Nephron (organoid): ENCODE data around the gene ITGB1.
A peak's percentile ranks its signal among the peaks of the same experiment; 100 is the strongest.

Source experiments
- H3K27ac Mint-ChIP-seq, 3 experiments: 2 replicates each; pipeline ENCODE4 v1.8.0; 2020; ENCODE audit warnings: mixed read lengths in 3 of 3, mild to moderate bottlenecking in 2 of 3, moderate library complexity in 1 of 3
- H3K27me3 Mint-ChIP-seq: 2 replicates; pipeline ENCODE4 v1.8.0; 2021; ENCODE audit warnings: low read depth, mild to moderate bottlenecking, moderate library complexity, mixed read lengths
- H3K36me3 Mint-ChIP-seq: 2 replicates; pipeline ENCODE4 v1.8.0; 2020; ENCODE audit warnings: low read depth, mixed read lengths
- H3K4me1 Mint-ChIP-seq: 2 replicates; pipeline ENCODE4 v1.8.0; 2020; ENCODE audit warnings: mixed read lengths
- H3K4me3 Mint-ChIP-seq, 3 experiments: 2 replicates each; pipeline ENCODE4 v1.8.0; 2020; ENCODE audit warnings: mild to moderate bottlenecking in 3 of 3, mixed read lengths in 3 of 3, moderate library complexity in 2 of 3
- H3K9me3 Mint-ChIP-seq: 2 replicates; pipeline ENCODE4 v1.8.0; 2020; ENCODE audit warnings: mixed read lengths
- TF ChIP-seq, protein P1 (sequence below), 3 experiments: fragments of 200-600 bp; sonication (generic); IDR thresholded peaks; one replicate each; pipeline ENCODE4 v1.5.0; 2021; ENCODE audit warnings: antibody characterized with exemption in 3 of 3; ENCODE audit not compliant: unreplicated experiment in 3 of 3

Gene ITGB1

DNA sequence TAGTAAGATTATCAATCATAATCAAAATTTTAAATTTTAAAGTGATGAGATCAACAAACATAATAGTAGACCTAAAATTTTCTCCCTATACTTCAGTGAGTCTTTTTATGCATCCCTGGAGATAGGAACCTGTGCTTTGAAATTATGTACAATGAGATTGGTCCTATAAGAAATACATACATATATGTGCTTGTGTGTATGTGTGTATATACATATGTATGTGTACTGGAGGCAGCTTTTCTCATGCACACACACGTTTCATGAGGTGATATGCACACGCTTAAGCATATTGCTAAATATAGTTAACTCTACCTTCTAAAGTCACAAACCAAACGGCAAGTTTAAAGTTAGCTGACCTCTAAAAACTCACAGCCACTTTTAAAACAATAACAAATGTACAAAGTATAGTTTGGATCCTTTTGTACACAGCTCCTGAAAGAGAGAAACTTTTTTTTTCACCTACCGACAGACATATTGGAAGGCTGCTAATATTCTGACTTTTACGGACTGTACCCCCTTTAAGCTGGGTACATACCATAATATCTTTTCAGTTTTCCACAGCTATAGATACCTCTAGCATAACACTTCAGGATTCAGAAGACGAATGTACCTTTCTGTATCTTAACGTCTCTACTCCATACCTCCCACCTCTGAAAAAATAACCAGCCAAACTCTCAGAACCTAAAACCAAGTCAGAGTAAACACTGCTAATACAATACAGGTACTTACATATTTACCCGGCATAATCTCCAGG, 3.3 kb downstream of the ITGB1 start:
- Mint-ChIP-seq H3K9me3 (no peaks in the 10 kb centered on the region), H3K27ac (peak overlapping the region; percentile 65 to 83 (median 65)), H3K36me3 (no peaks in the 10 kb centered on the region), H3K4me3 (peak overlapping the region; percentile 75 to 86 (median 76)), H3K27me3 (no peaks in the 10 kb centered on the region), H3K4me1 (peaks cover 70% of the 10 kb centered on the region)
- TF ChIP-seq, protein P1, sequence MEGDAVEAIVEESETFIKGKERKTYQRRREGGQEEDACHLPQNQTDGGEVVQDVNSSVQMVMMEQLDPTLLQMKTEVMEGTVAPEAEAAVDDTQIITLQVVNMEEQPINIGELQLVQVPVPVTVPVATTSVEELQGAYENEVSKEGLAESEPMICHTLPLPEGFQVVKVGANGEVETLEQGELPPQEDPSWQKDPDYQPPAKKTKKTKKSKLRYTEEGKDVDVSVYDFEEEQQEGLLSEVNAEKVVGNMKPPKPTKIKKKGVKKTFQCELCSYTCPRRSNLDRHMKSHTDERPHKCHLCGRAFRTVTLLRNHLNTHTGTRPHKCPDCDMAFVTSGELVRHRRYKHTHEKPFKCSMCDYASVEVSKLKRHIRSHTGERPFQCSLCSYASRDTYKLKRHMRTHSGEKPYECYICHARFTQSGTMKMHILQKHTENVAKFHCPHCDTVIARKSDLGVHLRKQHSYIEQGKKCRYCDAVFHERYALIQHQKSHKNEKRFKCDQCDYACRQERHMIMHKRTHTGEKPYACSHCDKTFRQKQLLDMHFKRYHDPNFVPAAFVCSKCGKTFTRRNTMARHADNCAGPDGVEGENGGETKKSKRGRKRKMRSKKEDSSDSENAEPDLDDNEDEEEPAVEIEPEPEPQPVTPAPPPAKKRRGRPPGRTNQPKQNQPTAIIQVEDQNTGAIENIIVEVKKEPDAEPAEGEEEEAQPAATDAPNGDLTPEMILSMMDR (IDR thresholded peaks at IDR 0.05; ENCODE audit: unreplicated experiment in 3 of 3): no peak

DNA sequence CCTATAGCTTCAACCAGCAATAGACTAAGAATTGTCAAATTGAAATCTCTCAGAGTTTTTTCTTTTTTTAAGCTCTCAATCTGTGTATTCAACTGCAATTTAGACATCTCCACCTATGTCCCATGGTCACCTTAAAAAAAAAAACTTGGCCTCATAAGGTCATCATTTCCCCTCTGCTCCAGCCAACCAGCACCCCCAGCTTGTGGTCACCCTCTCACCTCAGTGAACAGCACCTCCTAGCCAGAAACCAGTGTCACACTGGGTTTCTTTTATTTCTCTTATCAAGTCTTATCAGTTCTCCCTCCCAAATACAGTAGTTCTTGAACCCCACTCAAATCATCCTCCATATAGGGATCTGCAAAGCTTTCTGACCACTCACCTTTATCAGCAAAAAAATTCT, 4.0 kb downstream of the ITGB1 start:
- Mint-ChIP-seq H3K4me3 (peak overlapping the region; percentile 4 to 31 (median 22)), H3K4me1 (peaks cover 66% of the 10 kb centered on the region), H3K27me3 (no peaks in the 10 kb centered on the region), H3K9me3 (no peaks in the 10 kb centered on the region), H3K36me3 (peaks cover 2% of the 10 kb centered on the region), H3K27ac (peak overlapping the region in 1 of 3 experiments; percentile 14)
- TF ChIP-seq, protein P1 (IDR thresholded peaks at IDR 0.05; ENCODE audit: unreplicated experiment in 3 of 3): no peak

DNA sequence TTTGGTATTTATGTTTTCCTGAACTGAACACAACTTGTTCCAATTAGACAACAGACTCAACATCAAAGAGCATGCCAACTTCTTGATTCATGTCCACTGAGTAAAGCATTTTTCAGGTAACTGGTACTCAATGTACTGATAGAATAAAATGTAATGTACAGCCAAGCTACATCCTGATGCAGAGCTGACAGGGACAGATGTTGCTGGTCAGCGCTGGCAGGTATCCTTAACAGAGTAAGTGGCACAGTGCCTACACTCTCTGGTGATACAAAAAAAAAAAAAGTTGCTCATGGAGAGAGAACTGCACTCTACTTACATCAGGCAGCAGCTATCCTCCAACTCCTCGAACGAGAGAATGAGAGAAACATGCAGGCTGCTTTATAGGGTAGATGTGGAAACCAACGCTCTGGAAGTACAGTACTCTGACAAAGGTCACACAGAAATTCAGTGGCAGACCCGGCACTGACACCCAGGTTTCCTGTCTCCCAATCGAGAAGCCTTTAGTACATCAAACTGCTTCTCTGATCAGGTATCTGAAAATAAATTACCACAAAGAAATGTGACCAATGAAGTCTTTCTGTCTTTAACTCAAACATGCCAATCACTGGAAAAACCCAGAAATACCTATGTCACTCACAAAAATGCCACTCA, 4.6 kb downstream of the ITGB1 start:
- Mint-ChIP-seq H3K9me3 (no peaks in the 10 kb centered on the region), H3K4me3 (peak overlapping the region; percentile 3 to 31 (median 4)), H3K27ac (no peak overlapping the region), H3K4me1 (peaks cover 66% of the 10 kb centered on the region), H3K36me3 (peaks cover 3% of the 10 kb centered on the region), H3K27me3 (no peaks in the 10 kb centered on the region)
- TF ChIP-seq, protein P1 (IDR thresholded peaks at IDR 0.05; ENCODE audit: unreplicated experiment in 3 of 3): no peak

GRCh38 chr10:32952541-32953276, 5.3 kb downstream of the ITGB1 start:
- TF ChIP-seq, protein P1 (IDR thresholded peaks at IDR 0.05; ENCODE audit: unreplicated experiment in 3 of 3): no peak
- no peaks in the 10 kb centered on the region for H3K27me3 Mint-ChIP-seq
- H3K4me1 Mint-ChIP-seq: peaks cover 69% of the 10 kb centered on the region
- peaks cover 3% of the 10 kb centered on the region for H3K36me3 Mint-ChIP-seq
- H3K4me3 Mint-ChIP-seq: no peak overlapping the region
- H3K27ac Mint-ChIP-seq: peak overlapping the region in 1 of 3 experiments; percentile 19
- no peaks in the 10 kb centered on the region for H3K9me3 Mint-ChIP-seq

GRCh38 chr10:32952094-32952493, 5.9 kb downstream of the ITGB1 start:
- H3K4me3 Mint-ChIP-seq: no peak overlapping the region
- no peaks in the 10 kb centered on the region for H3K27me3 Mint-ChIP-seq
- no peaks in the 10 kb centered on the region for H3K9me3 Mint-ChIP-seq
- H3K36me3 Mint-ChIP-seq: peaks cover 3% of the 10 kb centered on the region
- peaks cover 69% of the 10 kb centered on the region for H3K4me1 Mint-ChIP-seq
- H3K27ac Mint-ChIP-seq: peak overlapping the region in 1 of 3 experiments; percentile 19
- TF ChIP-seq, protein P1 (IDR thresholded peaks at IDR 0.05; ENCODE audit: unreplicated experiment in 3 of 3): no peak
